K562 treated with DMSO at 1 percent for 48 hours (cell line): ENCODE results near the gene FAM168B. TPM values are rescaled to one million over a fixed set of nuclear protein-coding genes. Genes with fewer than 3 reads are reported as not detected.

Source experiments
- total RNA-seq: library from RNA; unstranded; fragments of 300-600 nt; gene quantifications from 2 replicates; pipeline ENCODE4 v1.2.3, GENCODE V29; 2022; ENCODE audit warnings: low replicate concordance; ENCODE audit errors: extremely low read depth

FAM168B gene
- 604 TPM in 1 of 2 replicates, not detected in the other for total RNA-seq

GRCh38 chr2:131093006-131093695 lies at the start of gene FAM168B:
Gene FAM168B (minus strand): TSS chr2:131093460. CDS start chr2:131082646, 10,814 bp downstream.

GRCh38 chr2:131105156-131105949 lies 12.1 kb upstream of the FAM168B start, which contains the start of gene PLEKHB2:
Gene PLEKHB2 (plus strand): TSS chr2:131105336. CDS start chr2:131120942, 15,606 bp downstream.

Other genes with a start within 250 kb of the FAM168B start
- not detected in 2 replicates for gene PLEKHB2, start 11.9 kb upstream of the FAM168B start, total RNA-seq
- gene POTEE, start 116.1 kb upstream of the FAM168B start, total RNA-seq, result not detected in 2 replicates